Stimulated activated CD8-positive, alpha-beta memory T cell treated with anti-CD3 and anti-CD28 coated beads, Interleukin-4, amount 100 ng/mL, for 4 hours (primary cell): Measurements from ENCODE around the gene VPS13A.
"Not testable (repeated sequence)": the region's sequence is repeated elsewhere in the genome, so short reads cannot be mapped to it uniquely, and the experiment has no call there.

Experiments used
- DNase-seq, 2 donors: peaks; one replicate each; pipeline ENCODE4 v3.0.0-alpha.2; 2020; ENCODE audit warnings: low read depth in 2 of 2, low spot score in 1 of 2

VPS13A gene

DNA sequence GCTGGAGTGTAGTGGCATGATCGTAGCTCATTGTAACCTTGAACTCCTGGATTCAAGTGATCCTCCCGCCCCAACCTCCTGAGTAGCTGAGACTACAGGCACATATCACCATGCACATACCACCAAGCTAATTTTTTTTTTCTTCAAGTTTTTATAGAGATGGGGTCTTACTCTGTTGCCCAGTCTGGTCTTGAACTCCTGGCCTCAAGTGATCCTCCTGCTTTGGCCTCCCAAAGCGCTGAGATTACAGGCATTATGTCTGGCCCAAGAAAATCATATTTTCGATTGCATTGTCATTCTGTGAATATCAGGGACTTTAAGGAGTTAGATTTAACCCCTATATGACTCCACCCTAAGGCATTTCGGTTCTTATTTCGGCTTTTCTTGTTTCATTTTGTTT, 116.6 kb downstream of the VPS13A start:
- DNase-seq: no peak

DNA sequence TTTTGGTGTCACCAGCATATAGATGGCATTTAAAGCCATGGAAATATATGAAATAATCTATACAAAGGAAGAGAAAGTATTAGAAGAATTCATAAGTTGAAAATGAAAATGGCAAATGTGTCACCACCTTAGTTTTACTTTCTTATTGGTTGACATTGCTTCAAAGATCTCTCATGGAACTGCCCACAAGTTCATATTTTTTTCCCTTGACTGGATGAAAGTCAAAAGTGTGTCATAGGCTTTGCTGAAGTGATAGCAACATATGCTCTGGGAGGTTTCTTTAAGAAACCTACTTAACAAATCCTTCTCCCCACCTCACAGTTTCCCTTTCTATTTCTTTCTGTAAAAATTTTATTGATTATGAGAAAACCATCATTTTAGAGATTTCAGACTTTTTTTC, 127.2 kb downstream of the VPS13A start:
- DNase-seq: no peak

DNA sequence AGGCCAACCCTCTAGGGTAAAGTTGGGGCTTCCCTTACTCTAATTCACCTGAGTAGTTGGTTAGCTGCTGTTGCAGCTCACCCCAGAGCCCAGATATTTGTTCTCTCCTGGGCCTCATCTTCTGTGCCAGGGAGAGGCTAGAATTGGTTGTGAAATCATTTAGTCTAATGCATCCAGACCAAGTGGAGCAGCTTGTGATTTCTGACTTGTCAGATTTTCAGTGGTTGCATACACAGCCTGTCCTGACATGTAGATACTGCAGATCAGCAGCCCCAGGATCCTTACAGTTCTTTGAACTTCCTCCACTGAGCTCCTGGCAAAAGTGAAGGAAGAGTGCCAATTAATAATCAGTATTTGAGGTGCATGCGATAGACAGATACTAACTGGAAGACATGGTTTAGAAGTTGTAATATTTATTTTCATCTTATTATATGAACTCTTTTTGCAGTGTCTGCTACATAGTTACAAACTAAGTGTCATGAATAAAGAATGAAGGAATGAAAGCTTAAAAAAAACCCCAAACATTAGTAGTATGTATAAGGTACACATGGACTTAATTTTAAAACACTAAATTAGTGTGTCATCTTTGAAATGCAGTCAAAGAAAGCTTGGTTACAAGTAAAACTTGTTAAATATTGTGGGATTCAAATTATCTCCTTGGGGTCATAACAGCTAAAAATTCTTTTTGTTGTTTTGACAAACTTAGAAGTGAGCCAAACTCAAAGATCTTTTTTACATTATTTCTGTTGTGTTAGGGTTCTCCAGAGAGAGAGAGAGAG, 128.5 kb downstream of the VPS13A start:
- no peak for DNase-seq

DNA sequence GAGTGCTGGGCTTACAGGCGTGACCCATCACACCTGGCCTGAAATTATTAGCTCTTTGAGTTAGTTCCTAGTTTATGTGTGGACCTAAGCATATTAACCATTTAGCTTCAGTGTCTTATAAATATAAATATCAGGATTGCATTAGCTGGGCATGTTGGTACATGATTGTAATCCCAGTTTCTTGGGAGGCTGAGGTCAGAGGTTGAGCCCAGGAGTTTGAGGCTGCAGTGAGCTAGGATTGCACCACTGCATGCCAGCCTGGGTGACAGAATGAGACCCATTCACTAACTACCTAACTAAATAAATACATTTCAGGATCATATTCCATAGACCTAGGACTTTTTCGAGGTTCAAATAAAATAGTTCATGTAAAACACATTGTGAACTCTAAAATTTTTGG, 129.8 kb downstream of the VPS13A start:
- DNase-seq: no peak

DNA sequence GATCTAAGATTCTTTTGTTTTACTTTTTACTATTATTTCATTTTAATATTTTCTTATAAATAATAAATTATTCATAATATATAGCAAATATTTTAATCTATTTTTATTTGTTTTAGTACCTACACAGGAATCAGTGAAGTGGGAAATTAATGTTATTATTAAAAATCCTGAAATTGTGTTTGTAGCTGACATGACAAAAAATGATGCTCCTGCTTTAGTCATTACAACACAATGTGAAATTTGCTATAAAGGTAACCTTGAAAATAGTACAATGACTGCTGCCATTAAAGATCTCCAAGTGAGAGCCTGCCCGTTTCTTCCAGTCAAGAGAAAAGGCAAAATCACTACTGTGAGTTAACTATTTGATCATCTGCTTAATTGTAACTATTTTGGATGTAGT, 138.7 kb downstream of the VPS13A start:
- no peak for DNase-seq

DNA sequence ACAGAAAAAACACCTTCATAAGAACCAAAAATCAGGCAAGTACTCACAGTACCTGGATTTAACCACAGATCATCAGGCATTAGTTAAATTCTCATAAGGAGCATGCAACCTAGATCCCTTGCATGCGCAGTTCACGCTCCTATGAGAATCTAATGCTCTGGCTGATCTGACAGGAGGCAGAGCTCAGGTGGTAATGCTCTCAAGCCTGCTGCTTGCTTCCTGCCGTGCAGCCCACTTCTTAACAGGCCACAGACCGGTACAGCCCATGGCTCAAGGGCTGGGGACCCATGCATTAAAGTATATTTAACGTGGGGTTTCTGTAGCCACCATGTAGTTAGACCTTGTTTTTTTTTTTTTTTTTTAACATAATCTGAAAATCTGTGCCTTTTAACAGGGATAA, 147.7 kb downstream of the VPS13A start:
- DNase-seq: no peak

- DNase-seq: no peak
These were observed 150.8 kb downstream of the VPS13A start for GRCh38 chr9:77328102-77328501.

DNA sequence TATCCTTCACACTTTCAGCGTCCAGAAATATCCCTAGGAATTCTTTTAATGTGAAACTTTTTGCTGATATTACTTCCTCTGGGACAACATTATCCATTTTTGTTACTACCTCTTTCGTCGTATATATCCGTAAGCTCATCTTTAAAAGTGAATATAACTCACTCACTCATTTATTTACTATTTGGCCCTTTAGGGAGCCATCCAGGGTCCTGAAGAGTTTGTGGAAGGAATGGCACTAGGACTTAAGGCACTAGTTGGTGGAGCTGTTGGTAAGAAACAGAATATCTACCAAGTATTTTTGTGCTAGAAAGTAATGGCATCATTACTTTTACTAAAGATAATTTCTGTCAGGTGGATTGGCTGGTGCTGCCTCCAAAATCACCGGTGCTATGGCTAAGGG, 192.7 kb downstream of the VPS13A start:
- no peak for DNase-seq

DNA sequence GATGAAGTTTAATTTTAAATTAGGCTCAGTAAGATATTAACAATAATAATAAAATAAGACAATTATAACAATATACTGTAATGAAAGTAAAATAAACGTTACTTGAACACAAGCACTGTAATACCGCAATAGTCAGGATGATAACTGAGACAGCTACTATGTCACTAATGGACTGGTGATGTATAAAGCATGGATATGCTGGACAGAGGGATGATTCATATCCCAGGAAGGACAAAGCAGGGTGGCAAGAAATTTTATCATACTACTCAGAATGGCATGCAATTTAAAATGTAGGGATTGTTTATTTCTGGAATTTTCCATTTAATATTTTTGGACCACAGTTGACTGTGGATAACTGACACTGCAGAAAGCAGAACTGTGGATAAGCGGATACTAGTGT, 196.9 kb downstream of the VPS13A start:
- DNase-seq: no peak

- no peak for DNase-seq
These were observed 198.7 kb downstream of the VPS13A start for GRCh38 chr9:77375956-77376532.

DNA sequence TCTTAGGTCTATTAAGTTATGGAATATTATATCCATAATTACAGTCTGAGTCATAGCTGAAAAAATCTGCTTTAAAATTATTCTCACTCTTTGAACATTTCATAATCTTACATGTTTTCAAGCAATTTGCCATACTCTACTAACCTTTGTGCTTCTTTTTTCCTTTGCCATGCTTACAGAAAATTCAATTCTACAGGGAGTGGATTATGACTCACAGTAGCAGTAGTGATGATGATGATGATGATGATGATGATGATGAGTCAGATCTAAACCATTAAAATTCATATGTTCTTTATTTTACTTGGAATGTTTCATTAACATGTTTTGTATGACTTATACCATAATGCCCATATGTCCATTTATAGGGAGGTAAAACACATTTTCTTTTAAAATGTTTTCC, 207.1 kb downstream of the VPS13A start:
- no peak for DNase-seq

GRCh38 chr9:77386187-77386586, 208.9 kb downstream of the VPS13A start:
- no peak for DNase-seq

DNA sequence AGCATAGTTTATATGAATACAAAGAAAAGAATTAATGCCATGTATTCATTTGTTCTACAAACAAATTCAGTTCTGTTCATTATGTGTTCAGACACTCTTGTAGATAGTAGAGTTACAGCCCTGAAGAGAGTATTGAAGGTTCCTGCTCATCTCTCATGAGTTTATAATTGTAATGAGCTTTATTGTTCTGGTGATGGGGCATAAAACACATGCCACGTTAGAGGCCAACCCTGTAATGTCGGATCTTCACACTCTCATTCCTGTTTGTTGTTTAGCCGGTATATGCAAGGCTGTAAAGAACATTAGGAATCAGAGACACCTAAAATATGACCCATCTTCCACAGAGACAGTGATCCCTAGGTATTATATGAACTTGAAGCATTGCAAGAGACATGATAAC, 214.5 kb downstream of the VPS13A start:
- DNase-seq: no peak

DNA sequence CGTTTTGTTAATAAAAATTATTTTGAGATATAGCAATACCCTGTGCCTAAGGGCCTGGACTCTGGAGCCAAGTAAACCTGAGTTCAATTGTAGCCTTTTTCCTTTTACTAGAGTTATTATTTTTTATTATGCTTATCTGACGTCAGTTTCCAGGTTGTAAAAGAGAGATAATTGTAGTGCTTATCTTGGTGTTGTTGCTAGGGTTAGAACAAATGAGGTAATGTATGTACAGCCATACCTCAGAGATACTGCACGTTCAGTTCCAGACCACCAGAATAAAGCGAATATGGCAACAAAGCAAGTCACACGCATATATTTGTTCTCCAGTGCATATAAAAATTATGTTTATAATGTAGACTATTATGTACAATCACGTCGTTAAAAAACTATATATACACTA, 215.0 kb downstream of the VPS13A start:
- DNase-seq: no peak

- not testable (repeated sequence) for DNase-seq
These were observed 221.2 kb downstream of the VPS13A start for GRCh38 chr9:77398581-77398980.

GRCh38 chr9:77399964-77400363, 222.6 kb downstream of the VPS13A start:
- DNase-seq: no peak

- DNase-seq: no peak
These were observed 225.0 kb downstream of the VPS13A start for GRCh38 chr9:77402286-77402685.

- DNase-seq: no peak
These were observed 225.9 kb downstream of the VPS13A start for GRCh38 chr9:77403239-77403638.

DNA sequence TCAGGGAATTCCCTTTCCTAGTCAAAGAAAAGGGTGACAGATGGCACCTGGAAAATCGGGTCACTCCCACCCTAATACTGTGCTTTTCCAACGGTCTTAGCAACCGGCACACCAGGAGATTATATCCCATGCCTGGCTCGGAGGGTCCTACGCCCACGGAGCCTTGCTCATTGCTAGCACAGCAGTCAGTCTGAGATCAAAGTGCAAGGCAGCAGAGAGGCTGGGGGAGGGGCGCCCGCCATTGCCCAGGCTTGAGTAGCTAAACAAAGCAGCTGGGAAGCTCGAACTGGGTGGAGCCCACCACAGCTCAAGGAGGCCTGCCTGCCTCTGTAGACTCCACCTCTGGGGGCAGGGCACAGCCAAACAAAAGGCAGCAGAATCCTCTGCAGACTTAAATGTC, 231.2 kb downstream of the VPS13A start:
- not testable (repeated sequence) for DNase-seq

- no peak for DNase-seq
These were observed 240.2 kb downstream of the VPS13A start for GRCh38 chr9:77417566-77417965.

DNA sequence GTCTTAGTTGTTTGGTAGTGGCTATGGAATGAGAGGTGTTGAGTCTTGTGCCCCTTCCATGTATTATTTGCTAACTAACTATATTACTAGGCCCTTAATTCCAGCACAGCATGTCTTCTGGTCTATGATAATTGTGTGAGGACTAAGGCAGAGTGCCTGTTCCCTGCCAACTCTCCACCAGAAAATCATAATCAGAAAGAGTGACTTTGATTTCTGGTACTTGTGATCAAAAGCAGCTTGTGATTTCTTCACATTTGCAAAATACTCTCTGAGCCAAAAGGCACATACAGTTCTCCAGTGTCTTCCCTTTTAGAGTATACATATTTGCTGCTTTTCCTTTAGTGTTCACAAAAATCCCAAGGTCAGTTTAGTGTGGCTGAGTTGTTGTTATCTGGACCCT, 240.9 kb downstream of the VPS13A start:
- no peak for DNase-seq

- DNase-seq: no peak
These were observed 243.3 kb downstream of the VPS13A start for GRCh38 chr9:77420641-77421040.
